ENCODE data around the gene SOX12.
"Not testable (repeated sequence)": the region's sequence is repeated elsewhere in the genome, so short reads cannot be mapped to it uniquely, and the experiment has no call there.

Gene SOX12

DNA sequence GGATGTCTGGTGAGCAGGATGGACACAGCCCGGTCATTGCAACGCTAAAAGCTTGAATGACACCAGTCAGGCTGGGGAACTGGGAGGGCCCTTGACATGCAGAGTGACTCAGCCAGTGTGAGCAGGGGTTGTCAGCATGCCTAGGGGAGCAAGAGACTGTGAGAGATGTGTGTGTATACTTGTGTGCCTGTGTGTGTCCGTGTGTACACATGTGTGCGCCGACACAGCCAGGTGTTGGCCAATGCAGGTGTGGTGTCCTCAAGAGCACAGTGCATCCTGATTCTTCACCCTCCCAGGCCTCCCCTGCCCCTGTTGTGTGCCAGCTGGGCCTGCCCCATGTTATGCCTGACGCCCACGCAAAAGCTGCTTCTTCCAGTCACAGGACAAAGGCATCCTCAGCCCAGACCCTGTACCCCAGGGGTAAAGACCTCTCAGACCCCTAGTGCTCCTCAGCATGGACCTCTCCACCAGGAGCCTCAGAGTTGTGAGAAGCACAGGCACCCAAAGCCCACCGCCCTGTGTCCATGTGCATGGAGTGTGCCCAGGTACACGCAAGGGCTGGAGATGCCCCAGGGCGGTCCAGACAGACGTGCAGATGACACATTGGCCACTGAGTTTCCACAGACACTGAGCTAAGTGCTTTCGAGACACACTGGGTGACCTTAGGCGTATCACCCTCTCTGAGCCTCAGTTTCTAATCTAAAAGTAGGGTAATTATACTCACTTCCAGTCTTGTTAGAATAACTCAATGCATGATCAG, 38.1 kb downstream of the SOX12 start:
- no peak for DNase-seq

DNA sequence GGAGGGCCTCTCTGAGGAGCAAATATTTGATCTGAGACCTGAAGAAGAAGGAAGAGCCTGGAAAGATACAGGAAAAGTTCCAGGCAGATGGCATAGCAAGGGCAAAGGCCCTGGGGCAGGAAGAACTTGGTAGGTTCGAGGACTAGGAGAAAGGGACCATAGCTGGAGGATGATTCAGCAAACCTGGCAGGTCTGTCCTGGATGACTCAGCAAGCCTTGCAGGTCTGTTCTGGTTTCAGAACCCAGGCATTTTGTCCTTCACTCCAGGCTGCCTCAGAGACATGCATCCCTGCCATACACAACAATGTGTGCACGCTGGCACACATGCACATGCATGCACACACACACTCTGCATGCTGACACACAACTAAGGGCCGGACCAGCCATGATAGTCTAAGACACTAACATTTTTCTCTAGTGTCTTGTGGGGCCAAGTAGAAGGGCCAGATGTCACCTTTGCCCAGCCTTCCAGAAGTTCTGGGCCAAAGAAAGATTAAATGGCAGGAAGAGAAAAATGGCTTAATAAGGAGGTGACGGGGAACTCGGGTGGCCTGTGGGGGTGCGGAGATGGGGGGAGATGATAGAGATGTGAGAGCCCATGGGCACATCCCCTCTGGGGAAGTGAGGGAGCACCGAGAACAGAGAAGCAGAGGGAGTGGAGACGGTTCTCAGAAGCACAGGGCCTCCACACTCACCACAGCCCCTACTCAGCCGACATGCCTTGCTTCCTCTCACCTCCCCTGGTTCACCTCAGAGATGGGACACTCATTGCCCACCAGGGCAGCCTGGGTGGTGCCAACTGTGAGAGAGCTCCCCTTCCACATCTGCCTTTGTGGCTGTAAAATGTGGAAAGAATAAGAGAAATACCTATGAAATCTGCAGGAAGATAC, 39.8 kb downstream of the SOX12 start:
- DNase-seq = peak; percentile 51

DNA sequence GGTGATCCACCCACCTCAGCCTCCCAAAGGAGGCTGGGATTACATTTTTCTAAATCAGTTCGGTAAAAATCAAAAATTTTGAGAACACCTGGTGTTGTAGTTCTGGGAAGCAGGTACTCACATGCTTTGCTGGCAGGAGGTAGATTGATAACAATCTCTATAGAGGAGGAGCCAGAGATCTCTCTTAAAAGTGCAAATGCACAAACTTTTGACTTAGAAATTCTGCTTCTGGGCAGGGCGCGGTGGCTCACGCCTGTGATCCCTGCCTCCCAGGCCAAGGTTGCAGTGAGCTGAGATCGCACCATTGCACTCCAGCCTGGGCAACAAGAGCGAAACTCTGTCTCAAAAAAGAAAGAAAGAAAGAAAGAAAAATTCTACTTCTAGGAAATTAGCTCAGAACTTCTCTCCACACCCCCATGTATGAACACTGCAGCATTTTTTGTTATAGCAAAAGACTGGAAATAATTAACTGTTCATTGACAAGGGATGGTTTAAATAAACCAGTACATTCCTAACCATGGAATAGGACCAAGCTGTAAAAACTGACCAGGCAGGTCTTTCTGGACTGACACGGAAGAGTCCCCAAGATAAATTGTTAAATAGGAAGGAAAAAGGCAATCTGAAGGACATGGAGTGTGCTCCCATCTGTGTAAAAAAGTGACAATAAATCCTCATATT, 40.8 kb downstream of the SOX12 start:
- DNase-seq = no peak

DNA sequence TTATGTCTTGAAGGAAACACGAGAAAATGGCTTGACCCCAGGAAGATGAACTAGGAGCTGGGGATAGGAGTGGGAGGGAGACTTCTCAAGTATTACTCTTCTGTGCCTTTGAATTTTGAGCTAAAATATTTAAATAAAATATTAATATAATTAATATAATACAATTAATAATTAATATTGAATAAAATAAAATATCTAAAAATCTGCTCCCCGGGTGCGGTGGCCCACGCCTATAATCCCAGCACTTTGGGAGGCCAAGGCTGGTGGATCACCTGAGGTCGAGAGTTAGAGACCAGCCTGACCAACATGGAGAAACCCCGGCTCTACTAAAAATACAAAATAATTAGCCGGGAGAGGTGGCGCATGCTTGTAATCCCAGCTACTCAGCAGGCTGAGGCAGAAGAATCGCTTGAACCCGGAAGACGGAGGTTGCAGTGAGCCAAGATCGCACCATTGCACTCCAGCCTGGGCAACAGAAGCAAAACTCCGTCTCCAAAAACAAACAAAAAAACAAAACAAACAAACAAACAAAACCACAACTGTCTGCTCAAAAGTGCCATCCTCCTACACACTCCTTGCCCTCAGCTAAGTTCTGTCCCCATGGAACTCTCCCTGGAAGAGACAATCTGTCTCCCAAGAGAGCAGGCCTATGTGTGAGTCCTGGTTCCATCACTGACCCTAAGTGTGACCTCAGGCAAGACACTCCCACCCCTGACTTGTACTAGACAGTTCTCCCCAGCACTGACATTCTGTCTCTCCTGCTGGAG, 41.5 kb downstream of the SOX12 start:
- DNase-seq = no peak

DNA sequence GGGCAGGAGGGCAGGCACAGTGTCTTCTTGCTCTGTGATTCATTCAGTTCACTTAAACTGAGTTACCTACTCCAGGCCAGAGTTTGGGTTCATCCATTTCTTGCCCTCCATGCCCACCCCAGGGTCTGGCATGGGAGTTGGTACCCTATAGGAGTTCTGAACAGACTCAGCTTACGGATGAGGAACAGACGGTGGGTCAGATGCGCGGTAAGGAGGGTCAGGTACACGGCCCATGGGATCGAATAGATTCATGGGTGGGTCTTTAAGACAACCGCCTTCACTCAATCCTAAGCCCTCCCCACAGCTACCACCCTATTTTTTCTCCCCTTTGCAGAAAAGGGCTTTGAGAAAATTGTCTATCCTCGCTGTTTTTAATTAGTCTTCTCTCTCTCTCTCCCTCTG, 42.1 kb downstream of the SOX12 start:
- no peak for DNase-seq

DNA sequence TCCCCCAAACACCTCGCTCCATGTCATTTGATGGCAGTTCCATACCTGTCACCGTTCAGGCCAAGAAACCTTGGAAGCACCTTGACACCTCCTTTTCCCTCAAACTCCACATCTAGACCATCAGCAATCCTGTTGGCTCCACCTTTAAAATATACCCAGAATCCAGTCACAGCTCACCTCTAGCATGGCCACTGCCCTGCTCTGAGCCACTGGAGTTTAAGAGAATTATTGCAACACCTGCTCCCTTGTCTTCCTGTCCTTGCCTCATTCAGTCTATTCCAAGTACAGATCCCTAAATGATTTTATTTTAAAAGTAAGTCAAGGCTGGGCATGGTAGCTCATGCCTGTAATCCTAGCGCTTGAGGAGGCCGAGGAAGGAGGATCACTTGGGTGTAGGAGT, 43.6 kb downstream of the SOX12 start:
- DNase-seq = no peak

DNA sequence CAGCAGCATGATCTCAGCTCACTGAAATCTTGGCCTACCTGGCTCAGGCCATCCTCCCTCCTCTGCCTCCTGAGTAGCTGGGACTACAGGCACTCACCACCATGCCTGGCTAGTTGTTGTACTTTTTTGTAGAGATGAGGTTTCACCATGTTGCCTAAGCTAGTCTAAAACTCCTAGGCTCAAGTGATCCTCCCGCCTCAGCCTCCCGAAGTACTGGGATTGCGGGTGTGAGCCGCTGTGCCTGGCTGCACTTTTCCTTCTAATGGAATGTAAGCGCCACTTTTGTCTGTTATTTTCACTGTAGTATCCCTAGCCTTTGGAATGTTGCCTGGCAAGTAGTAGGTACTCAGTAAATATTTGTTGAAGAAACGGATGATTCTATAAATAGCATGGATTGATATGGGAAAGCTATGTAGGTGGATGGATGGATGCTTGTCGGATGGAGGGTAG, 44.8 kb downstream of the SOX12 start:
- DNase-seq = peak; percentile 46

DNA sequence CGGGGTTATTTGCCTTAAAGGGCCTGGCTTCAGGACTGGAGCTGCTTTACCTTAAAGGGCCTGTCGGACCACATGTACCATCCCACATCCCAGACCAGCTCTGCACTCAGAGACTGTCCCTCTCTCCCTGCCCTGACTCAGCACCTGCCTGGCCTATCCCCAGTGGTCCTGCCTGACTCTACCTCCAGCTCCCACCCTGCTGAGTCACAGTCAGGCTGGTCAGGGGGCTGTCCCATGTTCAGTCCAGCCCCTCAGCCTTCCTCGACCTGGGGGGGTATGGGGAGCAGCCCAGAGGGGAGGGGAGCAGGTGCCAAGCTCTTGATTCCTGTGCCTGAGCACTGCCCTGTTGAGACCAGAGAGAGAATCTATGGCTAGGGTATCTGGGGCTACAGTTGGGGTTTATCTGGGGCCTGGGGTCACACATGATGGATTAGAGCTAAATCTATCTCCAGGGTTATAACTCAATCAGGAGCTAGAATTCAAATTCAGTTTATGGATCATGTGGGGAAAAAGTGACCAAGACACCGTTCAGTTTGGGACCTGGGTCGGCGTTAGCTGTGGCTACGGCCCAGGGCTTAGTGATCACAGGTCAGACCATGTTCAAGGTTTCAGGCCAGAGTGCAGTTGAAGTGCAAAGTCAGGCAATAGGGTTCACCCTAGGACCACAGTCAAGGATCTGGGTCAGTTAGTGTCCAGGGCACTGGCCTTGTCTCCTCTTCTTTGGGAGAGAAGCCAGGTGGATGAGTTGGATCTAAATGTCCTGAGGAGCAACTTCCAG, 45.8 kb downstream of the SOX12 start:
- no peak for DNase-seq

DNA sequence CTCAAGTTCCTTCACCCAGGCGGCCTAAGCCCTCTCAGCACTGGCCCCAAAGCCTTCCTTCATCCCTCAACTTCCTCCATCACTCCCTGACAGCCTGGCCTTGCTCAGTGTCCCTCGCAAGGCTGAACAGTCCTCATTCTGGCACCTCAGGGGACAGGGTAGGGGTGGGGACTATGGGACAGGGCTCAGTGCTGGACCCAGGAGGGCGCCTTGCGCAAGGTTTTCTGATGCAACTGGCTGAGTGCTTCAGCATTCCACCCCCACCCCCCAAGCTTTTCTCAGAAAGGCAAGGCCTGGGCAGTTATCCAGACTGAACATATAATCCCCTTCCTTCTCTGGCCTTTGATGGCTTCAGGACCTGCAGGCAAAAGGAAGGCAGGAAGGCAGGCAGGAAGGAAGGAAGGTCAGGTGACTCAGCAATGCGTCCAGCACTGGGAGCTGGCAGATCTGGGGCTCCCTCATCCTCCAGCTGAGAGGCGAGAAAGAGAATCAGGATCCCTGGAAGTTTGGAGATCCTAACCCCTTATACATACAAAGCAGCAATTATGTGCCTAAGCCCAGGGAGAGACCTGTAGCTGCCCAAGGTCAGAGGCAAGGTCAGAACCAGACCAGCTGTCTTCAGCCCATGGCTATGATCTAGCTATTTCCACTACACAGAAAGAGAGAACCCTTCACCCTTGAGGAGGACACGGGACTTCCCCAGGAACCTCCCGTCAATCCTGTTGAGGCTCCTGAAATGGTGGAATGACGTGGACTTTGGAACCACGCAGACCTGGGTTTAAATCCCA, 46.6 kb downstream of the SOX12 start:
- DNase-seq = peak; percentile 96

DNA sequence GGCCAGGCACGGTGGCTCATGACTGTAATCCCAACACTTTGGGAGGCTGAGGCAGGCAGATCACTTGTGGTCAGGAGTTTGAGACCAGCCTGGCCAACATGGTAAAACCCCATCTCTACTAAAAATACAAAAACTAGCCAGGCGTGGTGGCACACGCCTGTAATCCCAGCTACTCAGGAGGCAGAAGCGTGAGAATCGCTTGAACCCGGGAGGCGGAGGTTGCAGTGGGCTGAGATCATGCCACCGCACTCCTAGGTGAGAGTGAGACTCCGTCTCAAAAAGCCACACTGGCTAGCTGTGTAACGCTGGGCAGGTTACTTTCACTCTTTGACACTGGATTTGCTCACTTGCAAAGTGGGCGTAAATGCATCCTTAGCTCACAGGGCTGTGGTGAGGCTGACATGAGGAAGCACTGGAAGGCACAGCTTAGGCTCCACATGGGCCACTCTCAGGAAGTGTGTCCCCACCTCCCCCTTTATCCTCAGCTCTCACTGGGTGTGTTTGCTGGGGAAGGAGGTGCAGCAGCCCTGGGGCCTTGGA, 47.3 kb downstream of the SOX12 start:
- DNase-seq = not testable (repeated sequence)

DNA sequence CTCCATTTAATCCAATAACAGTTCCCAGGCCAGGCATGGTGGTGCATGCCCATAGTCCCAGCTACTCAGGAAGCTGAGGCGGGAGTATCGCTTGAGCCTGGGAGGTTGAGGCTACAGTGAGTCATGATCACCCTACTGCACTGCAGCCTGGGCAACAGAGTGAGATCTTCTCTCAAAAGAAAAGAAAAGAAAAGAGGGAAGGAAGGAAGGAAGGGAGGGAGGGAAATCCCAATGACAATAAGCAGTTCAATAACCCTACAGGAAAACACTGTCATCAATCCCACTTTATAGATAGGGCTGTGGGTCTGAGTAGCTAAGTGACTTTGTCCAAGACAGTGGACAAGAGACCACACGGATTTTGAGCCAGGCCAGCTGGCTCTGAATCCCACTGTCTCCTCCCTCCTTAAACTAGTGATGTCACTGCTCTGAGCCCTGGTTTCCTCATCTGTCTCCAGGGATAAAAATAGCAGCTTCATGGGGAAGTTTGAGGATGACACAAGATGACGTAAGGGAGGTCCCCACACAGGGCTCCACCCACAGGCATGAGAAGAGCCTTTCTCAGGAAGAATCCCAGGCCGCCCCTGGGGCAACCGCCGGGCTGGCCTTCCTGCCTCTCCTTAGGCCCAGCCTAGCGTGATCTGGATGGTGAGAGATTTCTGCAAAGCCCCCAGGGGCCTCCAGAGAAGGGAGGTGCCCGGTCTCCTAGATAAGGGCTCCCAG, 48.0 kb downstream of the SOX12 start:
- DNase-seq = peak; percentile 83

DNA sequence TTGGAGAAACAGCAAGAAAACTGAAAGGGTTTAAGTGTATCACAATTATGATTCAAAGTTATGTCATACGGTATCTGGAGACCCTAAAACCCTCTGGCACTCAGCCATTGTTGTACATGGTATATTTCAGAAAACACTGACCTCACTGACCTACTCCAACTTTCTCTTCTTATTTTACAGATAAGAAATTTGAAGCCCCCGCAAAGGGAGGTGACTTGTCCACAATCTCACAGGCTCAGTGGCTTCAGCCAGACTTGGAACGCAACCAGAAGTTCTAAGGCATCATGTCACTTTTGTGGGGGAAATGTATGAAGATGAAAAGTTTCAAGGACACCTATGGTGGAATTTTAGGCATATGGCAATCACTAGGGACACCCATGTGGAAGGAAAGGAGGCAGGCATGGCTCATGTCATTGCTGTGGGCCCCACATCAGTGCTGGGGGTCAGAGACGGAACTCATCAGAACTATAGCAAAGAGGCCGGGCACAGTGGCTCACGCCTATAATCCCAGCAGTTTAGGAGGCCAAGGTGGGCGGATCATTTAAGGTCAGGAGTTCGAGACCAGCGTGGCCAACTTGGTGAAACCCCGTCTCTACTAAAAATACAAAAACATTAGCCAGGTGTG, 50.0 kb downstream of the SOX12 start:
- DNase-seq = no peak

DNA sequence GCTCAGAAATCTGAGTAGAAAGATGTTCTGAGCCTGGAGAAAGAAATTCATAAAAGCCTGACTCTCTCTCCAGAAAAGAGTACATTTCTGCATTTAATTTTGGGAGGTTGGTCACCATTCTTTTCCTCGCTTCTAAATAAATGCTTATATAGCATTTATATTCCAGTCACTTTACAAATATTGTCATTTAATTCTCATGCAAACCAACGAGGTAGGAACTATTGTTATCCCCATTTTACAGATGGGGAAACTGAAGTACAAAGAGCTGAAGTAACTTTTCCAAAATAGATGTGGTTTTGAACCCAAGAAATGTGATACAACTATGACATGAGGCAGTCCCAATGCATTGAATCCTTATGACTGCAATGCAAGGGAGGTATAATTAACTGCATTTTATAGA, 50.7 kb downstream of the SOX12 start:
- DNase-seq = no peak

DNA sequence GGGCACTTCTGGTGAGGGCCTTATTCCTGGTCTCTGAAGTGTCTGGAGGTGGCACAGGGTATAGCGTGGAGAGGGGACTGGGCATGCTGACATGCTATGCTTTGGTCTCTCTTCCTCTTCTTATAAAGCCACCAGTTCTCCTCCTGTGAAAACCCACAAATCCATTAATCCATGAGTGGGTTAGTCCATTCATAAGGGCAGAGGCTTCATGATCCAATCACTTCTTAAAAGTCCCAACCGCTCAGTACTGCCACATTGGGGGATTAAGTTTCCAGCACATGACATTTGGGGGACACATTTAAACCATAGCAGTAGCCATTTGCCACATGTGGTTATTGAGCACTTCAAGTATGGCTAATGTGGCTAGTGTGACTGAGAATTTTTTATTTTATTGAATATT, 51.4 kb downstream of the SOX12 start:
- no peak for DNase-seq

DNA sequence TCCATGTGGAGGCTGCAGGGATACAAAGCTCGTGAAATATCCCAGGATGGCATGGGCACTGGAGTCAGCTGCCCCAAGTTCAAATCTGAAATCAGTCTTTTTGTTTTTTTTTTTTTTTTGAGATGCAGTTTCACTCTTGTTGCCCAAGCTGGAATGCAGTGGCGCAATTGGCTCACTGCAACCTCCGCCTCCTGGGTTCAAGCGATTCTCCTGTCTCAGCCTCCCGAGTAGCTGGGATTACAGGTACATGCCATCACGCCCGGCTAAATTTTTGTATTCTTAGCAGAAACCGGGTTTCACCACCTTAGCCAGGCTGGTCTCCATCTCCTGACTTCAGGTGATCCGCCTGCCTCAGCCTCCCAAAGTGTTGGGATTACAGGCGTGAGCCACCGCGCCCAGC, 52.2 kb downstream of the SOX12 start:
- not testable (repeated sequence) for DNase-seq

DNA sequence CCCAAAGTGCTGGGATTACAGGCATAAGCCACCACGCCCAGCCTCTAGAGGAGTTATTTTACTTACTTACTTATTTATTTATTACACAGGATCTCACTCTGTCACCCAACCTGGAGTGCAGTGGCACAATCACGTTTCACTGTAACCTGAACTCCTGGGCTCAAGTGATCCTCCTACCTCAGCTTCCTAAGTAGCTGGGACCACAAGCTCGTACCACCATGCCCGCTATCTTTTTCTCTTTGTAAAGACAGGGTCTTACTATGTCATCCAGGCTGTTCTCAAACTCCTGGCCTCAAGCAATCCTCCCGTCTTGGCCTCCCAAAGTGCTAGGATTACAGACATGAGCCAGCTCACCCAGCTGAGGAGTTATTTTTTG, 53.6 kb downstream of the SOX12 start:
- DNase-seq = no peak
